IPS-18a (cell line): ENCODE measurements around the gene OPCML.
A peak's percentile ranks its signal among the peaks of the same experiment; 100 is the strongest.

ENCODE experiments used
- H3K27ac ChIP-seq: one replicate; pipeline ENCODE4 v1.5.1; 2013; ENCODE audit warnings: low read length
- H3K27me3 ChIP-seq: one replicate; pipeline ENCODE4 v1.6.1; 2013; ENCODE audit warnings: mild to moderate bottlenecking, low read length; ENCODE audit not compliant: control insufficient read depth, insufficient read depth
- H3K36me3 ChIP-seq: one replicate; pipeline ENCODE4 v1.6.1; 2013; ENCODE audit warnings: low read depth, low read length; ENCODE audit not compliant: control insufficient read depth
- H3K4me1 ChIP-seq: one replicate; pipeline ENCODE4 v1.6.1; 2013; ENCODE audit warnings: low read depth, low read length; ENCODE audit not compliant: control insufficient read depth
- H3K4me3 ChIP-seq: one replicate; pipeline ENCODE4 v1.5.1; 2013; ENCODE audit warnings: low read length
- H3K9ac ChIP-seq: one replicate; pipeline ENCODE4 v1.6.1; 2013; ENCODE audit warnings: mild to moderate bottlenecking, low read length, moderate library complexity
- H3K9me3 ChIP-seq: one replicate; pipeline ENCODE4 v1.6.1; 2013; ENCODE audit warnings: low read depth, low read length; ENCODE audit not compliant: control insufficient read depth

OPCML gene

DNA sequence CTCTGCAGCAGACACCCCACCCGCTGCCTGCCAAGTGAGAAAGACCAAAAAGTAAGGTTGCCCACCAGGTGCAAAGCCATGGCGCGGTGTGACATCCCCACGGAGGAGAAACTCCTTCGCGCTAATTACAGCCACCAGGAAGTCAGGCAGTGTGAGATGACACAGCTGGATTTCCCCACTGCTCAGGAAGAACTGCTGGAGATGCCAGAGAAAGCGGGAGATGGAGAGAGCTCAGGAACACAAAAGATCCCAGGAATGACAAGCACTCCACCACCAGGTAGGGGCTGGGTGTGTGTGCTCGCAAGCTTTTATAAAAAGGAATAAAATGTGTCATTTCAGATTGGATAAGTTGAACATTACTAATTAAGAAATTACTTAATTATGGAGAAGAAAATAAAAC lies 292.7 kb downstream of the OPCML start:
- Histone ChIP-seq H3K4me1 (peaks cover 14% of the 10 kb centered on the region), H3K9me3 (no peaks in the 10 kb centered on the region), H3K4me3 (no peak overlapping the region), H3K9ac (no peak overlapping the region), H3K36me3 (no peaks in the 10 kb centered on the region), H3K27me3 (no peaks in the 10 kb centered on the region), H3K27ac (no peak overlapping the region)

DNA sequence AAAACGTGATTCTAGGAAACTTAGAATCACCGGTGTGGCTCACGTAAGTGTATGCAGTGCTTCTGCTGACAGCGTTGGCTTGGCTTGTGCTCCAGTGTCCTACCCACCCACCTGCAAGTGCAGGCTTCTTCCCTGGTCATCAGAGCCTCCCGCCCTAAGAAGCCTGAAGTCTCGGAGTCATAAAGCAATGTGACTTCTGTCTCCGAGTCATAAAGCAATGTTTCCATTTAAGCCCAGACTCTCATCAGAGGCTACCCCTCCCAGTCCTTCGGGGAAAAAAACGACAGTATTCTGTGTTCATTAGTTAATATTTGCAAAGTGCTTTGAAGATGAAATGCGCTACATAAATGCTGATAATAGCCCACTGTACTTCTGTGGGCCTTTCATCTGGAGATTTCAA lies 293.8 kb downstream of the OPCML start:
- H3K9me3 ChIP-seq: no peaks in the 10 kb centered on the region
- no peak overlapping the region for H3K27ac ChIP-seq

DNA sequence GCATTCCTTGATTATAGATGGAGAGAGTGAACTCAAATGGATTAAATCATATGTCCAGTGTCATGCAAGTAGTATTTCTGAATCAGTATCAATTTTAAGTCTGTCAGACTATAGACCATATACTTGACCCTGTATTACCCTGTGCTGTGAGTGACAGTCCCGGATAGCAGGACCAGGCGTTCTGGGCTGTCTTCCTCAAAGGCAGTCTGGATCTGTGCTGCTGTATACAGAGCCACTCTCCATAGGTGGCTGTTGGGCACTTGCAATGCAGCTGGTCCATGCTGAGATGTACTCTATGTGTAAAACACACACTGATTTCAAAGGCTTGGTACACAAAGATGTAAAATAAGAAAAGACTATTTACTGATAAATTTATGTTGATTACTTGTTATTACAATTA lies 294.3 kb downstream of the OPCML start:
- no peaks in the 10 kb centered on the region for H3K9me3 ChIP-seq
- H3K4me1 ChIP-seq: peaks cover 14% of the 10 kb centered on the region
- no peak overlapping the region for H3K27ac ChIP-seq
- H3K4me3 ChIP-seq: no peak overlapping the region
- H3K9ac ChIP-seq: no peak overlapping the region
- H3K36me3 ChIP-seq: no peaks in the 10 kb centered on the region
- no peaks in the 10 kb centered on the region for H3K27me3 ChIP-seq

More for the DNA sequence above, 293.8 kb downstream of the OPCML start:
- no peaks in the 10 kb centered on the region for H3K27me3 ChIP-seq
- no peak overlapping the region for H3K9ac ChIP-seq
- H3K4me1 ChIP-seq: peaks cover 14% of the 10 kb centered on the region
- no peaks in the 10 kb centered on the region for H3K36me3 ChIP-seq
- H3K4me3 ChIP-seq: no peak overlapping the region

DNA sequence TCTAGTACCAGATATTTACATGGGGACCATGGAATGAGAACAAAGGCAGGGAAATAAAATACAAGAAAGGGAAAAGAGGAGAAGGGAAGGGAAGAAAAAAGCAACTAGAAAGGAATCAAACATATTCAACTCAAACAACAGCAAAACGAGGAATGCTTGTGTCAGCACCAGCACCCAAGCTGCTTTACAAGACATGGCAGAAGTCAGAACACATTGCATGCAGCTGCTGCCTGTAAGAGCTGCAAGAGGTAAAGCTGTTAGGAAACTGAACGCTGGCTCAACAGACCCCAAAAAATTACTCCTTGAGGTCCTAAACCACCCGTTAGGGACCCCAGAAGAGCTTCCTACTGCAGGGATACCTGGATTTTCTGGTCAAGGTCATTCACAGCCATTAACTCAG lies 296.9 kb downstream of the OPCML start:
- Histone ChIP-seq H3K9me3 (no peaks in the 10 kb centered on the region), H3K27ac (no peak overlapping the region), H3K27me3 (peaks cover 8% of the 10 kb centered on the region), H3K9ac (no peak overlapping the region), H3K4me3 (no peak overlapping the region), H3K4me1 (peaks cover 14% of the 10 kb centered on the region), H3K36me3 (no peaks in the 10 kb centered on the region)

DNA sequence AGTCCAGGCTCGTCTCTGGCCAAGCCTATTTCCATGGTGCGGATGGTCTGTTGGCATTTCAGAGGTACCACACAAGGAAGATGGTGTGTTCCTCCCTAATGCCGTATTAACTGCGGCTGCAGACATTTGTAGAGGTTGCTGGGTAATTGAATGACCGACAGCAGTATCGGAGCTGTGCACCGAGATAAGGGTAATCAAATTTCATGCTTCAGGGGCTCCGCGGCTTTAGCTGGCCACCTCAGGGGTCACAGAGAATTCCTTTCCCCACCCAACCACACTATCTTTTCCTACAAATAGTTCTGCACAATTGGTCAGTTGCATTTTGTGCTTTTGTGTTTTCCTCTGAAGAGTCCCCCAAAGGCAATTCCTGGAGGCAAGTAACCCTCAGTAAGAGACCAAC lies 297.4 kb downstream of the OPCML start:
- Histone ChIP-seq H3K9me3 (no peaks in the 10 kb centered on the region), H3K27me3 (peaks cover 13% of the 10 kb centered on the region), H3K27ac (no peak overlapping the region), H3K9ac (no peak overlapping the region), H3K36me3 (no peaks in the 10 kb centered on the region), H3K4me1 (peaks cover 17% of the 10 kb centered on the region), H3K4me3 (no peak overlapping the region)

DNA sequence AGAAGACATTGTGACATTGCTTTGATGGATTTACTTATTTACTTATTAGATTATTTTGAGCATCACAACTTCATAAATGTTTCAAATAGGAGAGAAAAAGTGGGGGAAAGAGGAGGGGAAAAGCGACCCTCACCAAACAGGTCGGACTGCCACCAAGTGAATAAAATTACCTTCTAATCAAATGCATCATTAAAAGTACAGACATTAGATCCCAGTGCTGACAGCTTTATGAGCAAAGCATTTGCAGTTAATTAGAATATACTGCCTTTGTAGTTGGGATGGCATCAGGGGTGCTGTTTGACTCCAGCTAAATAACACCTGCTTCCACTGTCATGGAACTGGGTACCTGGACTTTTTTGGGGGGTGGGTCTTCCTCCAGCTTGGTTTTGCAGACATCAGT lies 299.6 kb downstream of the OPCML start:
- no peaks in the 10 kb centered on the region for H3K9me3 ChIP-seq
- no peak overlapping the region for H3K4me3 ChIP-seq
- H3K27me3 ChIP-seq: peaks cover 32% of the 10 kb centered on the region
- no peak overlapping the region for H3K27ac ChIP-seq
- peaks cover 27% of the 10 kb centered on the region for H3K4me1 ChIP-seq
- H3K9ac ChIP-seq: no peak overlapping the region
- H3K36me3 ChIP-seq: no peaks in the 10 kb centered on the region

DNA sequence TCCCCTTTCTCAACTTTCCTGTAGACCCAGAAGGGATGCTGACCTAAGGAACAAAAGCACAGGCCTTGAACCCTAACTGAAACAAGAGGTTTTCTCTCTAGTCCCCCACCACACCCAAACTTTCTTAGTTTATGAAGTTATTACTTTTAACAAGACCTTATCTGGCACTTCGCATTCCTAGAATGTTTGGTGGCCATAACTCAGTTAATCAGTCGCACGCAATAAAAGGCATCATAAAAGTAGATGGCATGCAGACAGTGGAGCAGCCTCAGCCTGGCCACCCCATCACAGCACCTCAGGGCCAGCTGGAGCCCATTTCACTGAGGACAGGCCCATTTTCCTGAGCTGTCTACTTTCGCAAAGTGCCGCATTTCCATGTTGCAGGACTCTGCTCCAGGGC lies 301.9 kb downstream of the OPCML start:
- Histone ChIP-seq H3K27ac (no peak overlapping the region), H3K4me1 (peaks cover 32% of the 10 kb centered on the region), H3K4me3 (no peak overlapping the region), H3K36me3 (no peaks in the 10 kb centered on the region), H3K27me3 (peaks cover 38% of the 10 kb centered on the region), H3K9me3 (no peaks in the 10 kb centered on the region), H3K9ac (no peak overlapping the region)

DNA sequence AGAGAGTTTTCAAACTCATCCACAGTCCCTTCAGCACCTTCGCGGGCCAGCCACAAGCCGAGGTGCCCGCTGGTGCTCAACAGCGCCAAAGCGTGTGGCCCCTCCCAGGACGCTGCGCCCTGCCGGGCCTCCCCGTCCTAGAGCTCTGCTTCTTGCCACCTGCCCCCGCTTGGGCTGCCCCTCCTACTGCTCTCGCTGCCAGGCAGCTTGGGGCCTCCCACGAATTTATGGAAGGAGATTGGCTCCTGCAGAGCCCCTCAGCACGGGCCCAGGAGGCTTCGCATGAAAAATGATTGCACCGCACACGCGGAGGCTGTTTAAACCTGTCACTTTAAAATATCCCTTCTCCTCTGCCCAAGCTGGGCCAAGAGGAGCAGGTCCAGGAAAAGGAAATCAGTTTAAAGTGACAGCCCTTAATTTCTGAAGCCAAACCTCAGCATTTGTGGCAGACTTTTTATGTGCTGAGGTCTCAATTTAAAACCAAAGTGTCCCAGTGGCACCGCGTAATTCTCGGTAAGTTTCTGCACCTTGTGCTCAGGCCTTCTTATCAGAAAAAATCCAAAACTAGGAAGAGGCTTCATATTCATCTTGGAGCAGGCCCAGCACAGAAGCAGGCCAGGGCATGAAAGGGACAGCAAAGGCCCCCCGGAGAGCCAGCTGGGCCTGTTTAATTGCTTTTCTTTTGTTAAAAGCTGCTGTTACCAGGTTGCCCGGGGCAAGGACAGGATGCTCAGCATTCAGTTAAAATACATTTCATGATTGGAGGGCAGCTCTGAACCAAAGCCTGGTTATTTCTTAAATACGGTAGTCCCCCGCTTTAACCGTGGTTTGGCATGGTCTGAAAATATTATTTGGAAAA lies 303.6 kb downstream of the OPCML start:
- Histone ChIP-seq H3K27me3 (peaks cover 38% of the 10 kb centered on the region), H3K9ac (no peak overlapping the region), H3K27ac (no peak overlapping the region), H3K4me1 (peaks cover 32% of the 10 kb centered on the region), H3K36me3 (no peaks in the 10 kb centered on the region), H3K4me3 (peak overlapping the region; percentile 49), H3K9me3 (no peaks in the 10 kb centered on the region)

DNA sequence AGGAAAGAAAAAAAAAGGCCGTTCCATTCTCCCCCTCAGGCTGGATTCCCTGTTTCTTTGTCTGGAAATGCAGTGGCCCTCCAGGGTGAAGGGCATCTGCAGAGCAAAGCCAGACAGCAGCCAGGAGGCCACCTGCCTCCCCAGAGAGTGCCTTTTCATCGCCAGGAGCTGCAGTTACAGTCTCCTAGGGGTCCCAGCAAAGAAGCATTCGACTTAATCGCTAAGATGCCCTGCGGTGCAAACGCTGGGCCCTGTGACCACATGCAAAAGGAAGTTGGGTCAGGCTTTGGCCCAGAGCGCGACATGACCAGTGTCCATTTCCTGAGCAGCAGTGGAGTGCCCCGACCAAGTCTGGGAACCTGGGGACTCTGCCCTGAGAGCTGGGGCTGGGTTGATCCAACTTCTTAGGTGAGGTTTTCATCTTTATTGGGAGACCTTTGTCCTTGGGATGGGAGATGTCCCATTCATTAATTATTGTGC lies 304.6 kb downstream of the OPCML start:
- Histone ChIP-seq H3K9me3 (no peaks in the 10 kb centered on the region), H3K9ac (no peak overlapping the region), H3K36me3 (no peaks in the 10 kb centered on the region), H3K27me3 (peaks cover 38% of the 10 kb centered on the region), H3K4me1 (peaks cover 32% of the 10 kb centered on the region), H3K4me3 (no peak overlapping the region), H3K27ac (no peak overlapping the region)

DNA sequence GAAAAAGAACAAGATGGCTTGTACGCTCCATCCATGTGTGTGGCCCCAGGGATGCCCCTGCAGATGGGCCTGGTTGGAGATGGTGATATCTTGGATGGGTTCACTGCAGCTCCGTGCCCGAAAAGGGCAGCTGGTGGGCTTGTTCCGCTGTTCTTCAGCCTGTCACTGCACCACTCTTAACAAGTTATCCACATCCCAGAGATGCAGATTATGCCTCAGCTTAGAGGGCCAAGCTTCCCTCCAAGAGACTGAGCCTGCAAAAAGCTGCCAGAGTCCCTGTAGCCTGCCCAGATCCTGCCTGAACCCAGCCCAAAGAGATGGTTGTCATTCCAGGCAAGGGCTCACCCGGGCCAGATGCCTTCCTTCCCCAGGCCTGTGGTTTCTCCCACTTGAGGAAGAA lies 308.0 kb downstream of the OPCML start:
- Histone ChIP-seq H3K4me3 (no peak overlapping the region), H3K27me3 (peaks cover 19% of the 10 kb centered on the region)

DNA sequence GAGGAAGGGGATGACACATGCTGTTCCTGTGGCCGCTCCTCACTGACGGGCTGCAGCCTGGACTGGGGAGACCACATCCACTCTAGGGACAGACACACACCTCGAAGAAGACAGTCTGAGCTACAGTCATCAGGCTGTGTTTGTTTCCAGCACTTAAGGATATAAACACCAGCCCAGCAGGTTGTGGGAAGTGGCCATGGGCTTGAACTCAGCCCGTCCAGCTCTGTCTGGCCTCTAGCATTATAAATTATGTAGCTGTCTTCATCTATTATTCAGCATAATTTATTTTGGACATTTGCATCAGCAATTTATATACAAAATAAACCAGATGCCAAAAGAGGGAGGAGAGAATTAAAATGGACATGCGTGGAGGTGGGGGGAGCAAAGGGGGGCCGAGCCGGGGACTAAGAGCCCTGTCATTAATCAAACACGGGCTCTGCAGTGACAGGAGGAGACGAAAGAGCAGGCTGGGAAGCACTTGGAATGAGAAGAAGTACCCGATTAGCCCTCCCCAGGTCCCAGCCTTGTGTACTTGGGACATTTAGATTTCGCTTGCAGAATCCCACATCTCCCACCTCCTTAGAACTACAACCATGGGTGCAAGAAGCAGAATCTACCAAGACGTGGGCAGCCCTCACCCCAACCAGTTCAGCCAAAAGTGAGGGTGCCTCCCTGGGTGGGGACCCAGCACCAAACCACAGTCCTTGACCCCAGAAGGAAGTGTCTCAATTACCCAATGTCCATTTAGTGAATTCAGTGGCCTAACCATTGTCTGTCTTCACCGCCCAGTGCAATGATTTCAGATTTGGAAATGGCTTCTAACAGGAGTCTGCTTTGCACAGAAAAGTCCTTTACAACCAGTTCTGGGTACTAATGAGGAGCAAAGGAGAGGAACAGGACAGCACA lies 309.6 kb downstream of the OPCML start:
- Histone ChIP-seq H3K27ac (no peak overlapping the region), H3K9me3 (no peaks in the 10 kb centered on the region)

More for the DNA sequence above, 308.0 kb downstream of the OPCML start:
- H3K9ac ChIP-seq: no peak overlapping the region
- no peaks in the 10 kb centered on the region for H3K9me3 ChIP-seq
- H3K36me3 ChIP-seq: no peaks in the 10 kb centered on the region
- H3K27ac ChIP-seq: no peak overlapping the region
- H3K4me1 ChIP-seq: peaks cover 21% of the 10 kb centered on the region

More for the DNA sequence above, 309.6 kb downstream of the OPCML start:
- H3K27me3 ChIP-seq: peaks cover 5% of the 10 kb centered on the region
- no peaks in the 10 kb centered on the region for H3K36me3 ChIP-seq
- H3K4me1 ChIP-seq: peaks cover 5% of the 10 kb centered on the region
- H3K9ac ChIP-seq: no peak overlapping the region
- H3K4me3 ChIP-seq: no peak overlapping the region
